HepG2 (cell line): ENCODE results near the gene RIPOR1. TPM values are rescaled to one million over a fixed set of nuclear protein-coding genes. Genes with fewer than 3 reads are reported as not detected.

Experiments used
- ARNT ChIP-seq: fragments of 450-650 bp; IDR thresholded peaks from 2 replicates; pipeline ENCODE4 v1.6.1; 2017
- HNF4G ChIP-seq, 2 experiments: sonication (generic) in 1 of 2; formaldehyde crosslinking in 1 of 2; IDR thresholded peaks; 2 replicates each; pipeline versions ENCODE4 v1.4.0 to v1.6.1; 2011 to 2020; ENCODE audit warnings: borderline replicate concordance in 2 of 2, low read depth in 2 of 2, mild to moderate bottlenecking in 2 of 2, low read length in 1 of 2, missing genetic modification reagents in 1 of 2, moderate library complexity in 1 of 2
- KMT2B ChIP-seq: IDR thresholded peaks from 2 replicates; pipeline ENCODE4 v1.6.1; 2016; ENCODE audit warnings: missing genetic modification reagents, missing compliant biosample characterization
- MYPOP ChIP-seq: sonication (generic); formaldehyde crosslinking; IDR thresholded peaks from 2 replicates; pipeline ENCODE4 v1.8.1; 2023; ENCODE audit warnings: mild to moderate bottlenecking, moderate library complexity, missing genetic modification reagents
- NR2C2 ChIP-seq: sonication (generic); formaldehyde crosslinking; IDR thresholded peaks from 2 replicates; pipeline ENCODE4 v1.4.0; 2020; ENCODE audit warnings: missing genetic modification reagents, mild to moderate bottlenecking, moderate library complexity, borderline replicate concordance
- RXRB ChIP-seq: IDR thresholded peaks from 2 replicates; pipeline ENCODE4 v1.6.1; 2016; ENCODE audit warnings: borderline replicate concordance, missing genetic modification reagents, missing compliant biosample characterization
- SCMH1 ChIP-seq: sonication (generic); formaldehyde crosslinking; IDR thresholded peaks from 2 replicates; pipeline ENCODE4 v1.9.0; 2021; ENCODE audit warnings: missing genetic modification reagents, mild to moderate bottlenecking, borderline replicate concordance
- SMAD9 ChIP-seq: sonication (generic); formaldehyde crosslinking; IDR thresholded peaks from 2 replicates; pipeline ENCODE4 v1.5.1; 2020; ENCODE audit warnings: mild to moderate bottlenecking, missing genetic modification reagents
- TFE3 ChIP-seq: IDR thresholded peaks from 2 replicates; pipeline ENCODE4 v1.6.1; 2016
- THYN1 ChIP-seq: sonication (generic); formaldehyde crosslinking; IDR thresholded peaks from 2 replicates; pipeline ENCODE4 v1.8.1; 2023; ENCODE audit warnings: low read depth, mild to moderate bottlenecking, moderate library complexity, missing genetic modification reagents, borderline replicate concordance
- ZBTB4 ChIP-seq: sonication (generic); formaldehyde crosslinking; IDR thresholded peaks from 2 replicates; pipeline ENCODE4 v1.4.0; 2020; ENCODE audit warnings: missing genetic modification reagents, mild to moderate bottlenecking, borderline replicate concordance
- ZNF101 ChIP-seq: sonication (generic); formaldehyde crosslinking; IDR thresholded peaks from 2 replicates; pipeline ENCODE4 v1.4.0; 2020; ENCODE audit warnings: mild to moderate bottlenecking, low read depth, missing genetic modification reagents, borderline replicate concordance
- ZNF20 ChIP-seq: sonication (generic); formaldehyde crosslinking; IDR thresholded peaks from 2 replicates; pipeline ENCODE4 v1.4.0; 2020; ENCODE audit warnings: mild to moderate bottlenecking, moderate library complexity, missing genetic modification reagents
- ZNF34 ChIP-seq: sonication (generic); formaldehyde crosslinking; IDR thresholded peaks from 2 replicates; pipeline ENCODE4 v1.4.0; 2020; ENCODE audit warnings: mild to moderate bottlenecking, missing genetic modification reagents, borderline replicate concordance
- ZNF564 ChIP-seq: sonication (generic); formaldehyde crosslinking; IDR thresholded peaks from 2 replicates; pipeline ENCODE4 v1.8.1; 2023; ENCODE audit warnings: mild to moderate bottlenecking, missing genetic modification reagents
- ZNF710 ChIP-seq: sonication (generic); formaldehyde crosslinking; IDR thresholded peaks from 2 replicates; pipeline ENCODE4 v1.5.0; 2020; ENCODE audit warnings: mild to moderate bottlenecking, missing genetic modification reagents, borderline replicate concordance
- ZNF746 ChIP-seq: sonication (generic); formaldehyde crosslinking; IDR thresholded peaks from 2 replicates; pipeline ENCODE4 v1.8.0; 2022; ENCODE audit warnings: mild to moderate bottlenecking, missing genetic modification reagents
- ZSCAN21 ChIP-seq: sonication (generic); formaldehyde crosslinking; IDR thresholded peaks from 2 replicates; pipeline ENCODE4 v1.8.0; 2022; ENCODE audit warnings: mild to moderate bottlenecking, missing genetic modification reagents, moderate library complexity, borderline replicate concordance
- polyA plus RNA-seq, 8 experiments: library from polyadenylated mRNA; depleted of rRNA in 3 of 8; stranded (reverse) in 7 of 8; unstranded in 1 of 8; fragments of >200 nt; fragmentation: Illumina TruSeq in 4 of 8; extraction: Trizol in 4 of 8; gene quantifications; 2 replicates each; pipeline versions ENCODE4 v1.2.1 to v1.2.3, GENCODE V29; 2011 to 2016; ENCODE audit warnings: low read depth in 4 of 8, missing spikeins in 1 of 8, mixed read lengths in 1 of 8; ENCODE audit not compliant: insufficient read depth in 1 of 8
- total RNA-seq, 5 experiments: library from RNA; depleted of rRNA; stranded (reverse); fragments of >200 nt; fragmentation: Illumina TruSeq; extraction: Trizol; gene quantifications; 2 replicates each; pipeline ENCODE4 v1.2.3, GENCODE V29; 2016; ENCODE audit warnings: low read depth in 1 of 5

RIPOR1 gene
- total and polyA plus RNA-seq, 2 of the 13 experiments (the other 11 are each of a cell fraction or from before 2014, with no cell fraction given): 4.6 to 8.1 TPM

- TF ChIP-seq HNF4G (IDR thresholded peaks at IDR 0.05; ENCODE audit: borderline replicate concordance, low read depth, low read length): no peak; the same call in 1 of the 2 replicates
- no peak for TF ChIP-seq HNF4G (CRISPR knock-in tag; IDR thresholded peaks at IDR 0.05; ENCODE audit: borderline replicate concordance, low read depth)
- 0 out of 2 replicates have a peak, but pooled peaks have one; percentile 28 for TF ChIP-seq MYPOP
- peak; percentile 76; the same call in 1 of the 2 replicates for TF ChIP-seq ZNF710 (CRISPR knock-in tag)
- peak; percentile 76; the same call in 1 of the 2 replicates for TF ChIP-seq NR2C2 (CRISPR knock-in tag)
- TF ChIP-seq RXRB: no peak; the same call in 1 of the 2 replicates
- TF ChIP-seq SCMH1 (CRISPR knock-in tag): no peak
- peak; percentile 27; the same call in 1 of the 2 replicates for TF ChIP-seq TFE3
- TF ChIP-seq ZSCAN21 (CRISPR knock-in tag): peak; percentile 91
- peak; percentile 57 for TF ChIP-seq ZNF564 (CRISPR knock-in tag)
- TF ChIP-seq THYN1 (CRISPR knock-in tag): no peak
- TF ChIP-seq ZNF20 (CRISPR knock-in tag): no peak
- no peak for TF ChIP-seq ZBTB4
- no peak for TF ChIP-seq ARNT
- TF ChIP-seq ZNF746: peak; percentile 67; the same call in 1 of the 2 replicates
- no peak for TF ChIP-seq ZNF101 (CRISPR knock-in tag)
- peak; percentile 73 for TF ChIP-seq KMT2B (CRISPR knock-in tag)
- TF ChIP-seq SMAD9 (CRISPR knock-in tag): no peak
- 0 out of 2 replicates have a peak, but pooled peaks have one; percentile 12 for TF ChIP-seq ZNF34 (CRISPR knock-in tag)
Observed at GRCh38 chr16:67561824-67562525, 33.3 kb downstream of the RIPOR1 start (continued).
